HG03565 (cell line): ENCODE data around the gene PSMA5.
"Not testable (repeated sequence)": the region's sequence is repeated elsewhere in the genome, so short reads cannot be mapped to it uniquely, and the experiment has no call there.

ENCODE experiments used
- ATAC-seq: cut with Tn5 transposase; IDR thresholded peaks from one replicate; pipeline ENCODE4 v1.9.1; 2021; ENCODE audit warnings: mild to moderate bottlenecking, moderate library complexity; ENCODE audit not compliant: unreplicated experiment

PSMA5 gene

DNA sequence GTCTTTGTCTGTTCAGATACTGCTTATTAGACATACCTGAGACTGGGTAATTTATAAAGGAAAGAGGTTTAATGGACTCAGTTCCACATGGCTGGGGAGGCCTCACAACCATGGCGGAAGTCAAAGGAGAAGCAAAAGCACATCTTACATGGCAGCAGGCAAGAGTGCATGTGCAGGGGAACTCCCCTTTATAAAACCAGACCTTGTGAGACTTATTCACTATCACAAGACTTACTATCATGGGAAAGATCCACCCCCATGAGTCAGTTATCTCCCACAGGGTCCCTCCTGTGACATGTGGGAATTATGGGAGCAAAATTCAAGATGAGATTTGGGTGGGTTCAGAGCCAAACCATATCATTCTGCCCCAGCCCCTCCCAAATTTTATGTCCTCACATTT lies 7.1 kb upstream of the PSMA5 start:
- no peak for ATAC-seq

DNA sequence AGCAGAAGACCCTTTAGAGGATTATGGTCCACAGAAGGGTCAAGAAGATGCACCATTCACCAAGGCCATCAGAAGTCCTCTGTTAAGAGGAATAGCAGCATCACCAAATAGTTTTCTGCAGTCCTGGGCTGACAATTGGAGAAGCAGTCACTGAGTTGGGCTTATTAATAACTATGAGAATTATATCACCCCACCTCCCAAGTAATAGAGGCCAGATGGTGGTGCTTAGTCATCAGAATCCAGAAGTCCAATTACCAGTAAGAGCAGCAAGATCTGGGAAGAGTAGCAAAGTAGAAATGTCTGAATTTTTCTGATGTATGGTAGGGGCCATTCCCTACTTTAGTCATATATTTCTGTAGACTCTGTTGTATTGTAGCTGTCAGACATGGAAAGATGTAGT lies 6.1 kb upstream of the PSMA5 start:
- ATAC-seq = no peak

DNA sequence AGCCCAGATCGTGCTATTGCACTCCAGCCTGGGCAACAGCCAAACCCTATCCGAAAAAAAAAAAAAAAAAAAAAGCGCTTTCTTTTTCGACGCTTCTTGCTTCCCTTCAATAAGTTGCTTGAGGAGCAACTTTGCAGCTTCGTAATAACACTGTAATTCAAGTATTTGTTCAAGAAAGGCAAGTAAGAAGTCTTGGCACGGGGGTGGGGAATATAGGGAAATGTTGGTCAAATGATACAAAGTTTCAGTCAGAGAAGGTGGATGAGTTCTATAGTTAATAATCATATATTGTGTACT lies 871 bp upstream of the PSMA5 start:
- no peak for ATAC-seq

DNA sequence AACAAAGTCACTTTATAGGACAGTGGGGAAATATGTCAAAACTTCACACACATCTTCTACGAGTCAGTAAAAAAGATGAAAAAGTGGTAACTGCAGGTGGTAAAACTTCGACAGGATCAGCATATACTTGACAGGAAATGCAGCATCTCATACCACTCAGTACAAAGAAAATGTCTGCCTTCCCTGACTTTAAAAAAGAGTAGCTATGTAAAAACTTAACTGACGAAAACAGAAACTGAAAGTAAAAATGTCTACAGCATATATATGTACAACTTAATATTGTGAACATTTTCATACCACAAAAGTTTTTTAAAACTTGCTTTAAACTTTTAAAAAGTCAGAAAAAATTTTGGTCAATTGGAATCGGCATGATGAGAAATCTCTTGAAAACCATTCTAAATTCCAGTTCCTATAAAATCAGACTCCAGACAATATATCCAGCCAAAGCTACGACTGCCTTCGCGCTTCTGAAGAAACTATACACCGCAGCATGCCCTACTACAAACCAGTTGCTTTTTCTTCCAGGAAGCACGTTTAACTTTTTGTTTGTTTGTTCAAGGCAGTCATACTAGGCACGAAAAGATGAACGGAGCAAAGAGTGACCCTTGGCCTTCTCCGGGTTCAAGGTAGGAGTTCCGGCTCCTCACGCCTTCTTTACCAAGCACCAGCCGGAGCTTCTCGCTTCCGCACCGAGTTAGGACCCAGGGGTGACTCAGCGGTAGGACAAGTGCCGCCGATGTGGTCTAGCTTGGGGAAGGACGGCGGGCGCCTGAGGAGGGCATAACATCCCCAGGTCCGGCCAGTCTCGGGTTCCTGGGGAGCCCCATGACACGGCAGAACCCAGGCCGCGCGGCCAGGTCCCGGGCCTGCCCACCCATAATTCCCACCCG lies 612 bp downstream of the PSMA5 start:
- peak; percentile 12 for ATAC-seq

DNA sequence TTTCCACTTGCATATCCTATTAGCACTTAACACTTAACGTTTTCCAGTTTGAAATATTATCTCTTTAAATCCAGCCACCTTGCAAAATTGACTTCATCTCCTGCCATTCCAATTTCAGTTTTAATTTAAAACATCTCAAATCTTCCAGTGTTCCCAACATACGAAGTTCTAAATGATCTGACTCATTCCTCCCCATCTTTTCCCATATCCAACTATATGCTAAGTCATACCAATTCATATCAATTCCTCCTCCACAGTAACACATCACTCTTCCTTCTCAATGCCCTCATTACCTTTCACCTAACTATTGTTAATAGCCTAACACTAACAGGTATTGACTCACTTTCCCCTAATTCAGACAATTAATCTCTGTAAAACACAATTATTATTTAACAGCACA lies 2.8 kb downstream of the PSMA5 start:
- ATAC-seq = no peak

DNA sequence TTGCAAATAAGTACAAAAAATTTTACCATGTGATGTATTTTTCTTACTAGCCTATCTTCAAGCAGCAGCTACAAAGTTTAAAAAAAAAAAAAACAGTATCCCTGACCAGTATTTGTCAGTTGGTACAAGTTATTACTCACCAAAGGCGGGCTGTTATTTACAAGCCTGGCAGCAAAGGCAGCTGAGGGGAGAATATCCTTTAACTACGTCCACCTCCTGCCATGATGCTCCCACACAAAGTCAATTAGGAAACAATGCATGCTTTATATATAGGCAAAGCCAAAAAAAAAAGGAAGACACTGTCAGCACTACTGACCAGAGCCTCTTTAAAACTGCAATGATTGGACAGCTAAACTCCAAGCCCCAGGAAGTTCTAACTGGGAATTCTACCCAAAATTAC lies 13.7 kb downstream of the PSMA5 start:
- ATAC-seq = no peak

DNA sequence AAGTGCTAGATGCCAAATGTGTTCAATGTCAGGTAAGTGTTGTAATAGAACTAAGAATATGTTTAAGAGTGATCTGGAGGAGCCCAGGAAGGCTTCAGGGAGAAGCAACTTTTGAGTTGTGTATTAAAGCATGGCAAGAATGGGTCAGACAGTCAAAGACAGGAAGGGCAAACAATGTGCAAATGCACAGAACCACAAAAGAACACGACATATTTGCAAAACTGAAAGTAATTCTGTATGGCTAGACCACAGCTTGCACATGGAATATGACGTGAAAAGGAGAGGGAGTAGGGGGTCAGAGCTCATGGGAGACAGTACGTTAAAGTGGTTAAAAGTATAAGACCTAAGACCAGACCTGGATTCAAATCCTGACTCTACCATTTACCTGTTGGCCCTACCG lies 21.4 kb downstream of the PSMA5 start:
- ATAC-seq = no peak

DNA sequence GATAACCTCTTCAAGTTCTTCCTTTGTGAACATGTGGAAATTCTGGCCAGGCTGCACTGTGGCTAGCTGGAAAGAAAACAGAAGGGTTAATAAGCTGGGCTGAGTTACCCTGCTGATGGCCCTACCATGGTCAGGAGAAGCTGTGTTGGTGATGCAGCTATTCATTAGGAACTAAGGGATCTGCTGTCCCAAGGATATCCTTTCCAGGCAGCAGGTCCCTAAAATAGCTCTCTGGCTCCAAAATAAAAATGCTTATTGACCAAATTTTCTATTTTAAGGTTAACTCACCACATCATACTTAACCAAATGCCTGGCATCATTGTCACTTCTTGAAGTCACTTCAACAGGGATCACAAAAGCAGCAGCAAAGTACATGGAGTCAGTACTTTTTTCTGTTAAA lies 24.2 kb downstream of the PSMA5 start:
- no peak for ATAC-seq

DNA sequence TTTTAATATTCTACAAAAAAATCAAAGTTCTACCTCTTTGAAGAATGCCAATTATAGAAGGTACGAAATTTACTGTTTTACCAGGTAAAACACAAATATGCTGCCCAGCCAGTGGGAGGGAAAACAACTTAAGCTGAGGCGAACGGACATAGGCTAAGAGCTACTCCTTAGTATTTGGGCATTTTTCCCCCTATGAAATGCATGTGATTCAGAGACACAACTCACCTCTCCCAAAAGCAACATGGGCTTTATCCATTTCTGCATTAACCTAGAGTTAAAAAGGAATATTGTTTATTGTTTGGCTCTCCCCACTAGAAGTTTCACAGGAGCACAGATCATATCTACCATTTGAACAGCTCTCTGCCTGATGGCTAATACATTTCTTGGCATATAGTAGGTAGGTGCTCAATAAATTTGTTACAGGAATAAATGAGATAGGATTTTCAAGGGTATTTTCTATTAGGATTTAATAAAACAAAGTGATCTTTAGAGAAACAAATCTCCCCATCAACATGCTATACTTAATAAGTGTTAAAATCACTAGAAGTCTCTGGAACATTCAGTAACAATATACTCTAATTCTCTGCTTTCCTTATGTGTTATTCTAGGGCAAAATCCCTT lies 26.1 kb downstream of the PSMA5 start:
- ATAC-seq = no peak

DNA sequence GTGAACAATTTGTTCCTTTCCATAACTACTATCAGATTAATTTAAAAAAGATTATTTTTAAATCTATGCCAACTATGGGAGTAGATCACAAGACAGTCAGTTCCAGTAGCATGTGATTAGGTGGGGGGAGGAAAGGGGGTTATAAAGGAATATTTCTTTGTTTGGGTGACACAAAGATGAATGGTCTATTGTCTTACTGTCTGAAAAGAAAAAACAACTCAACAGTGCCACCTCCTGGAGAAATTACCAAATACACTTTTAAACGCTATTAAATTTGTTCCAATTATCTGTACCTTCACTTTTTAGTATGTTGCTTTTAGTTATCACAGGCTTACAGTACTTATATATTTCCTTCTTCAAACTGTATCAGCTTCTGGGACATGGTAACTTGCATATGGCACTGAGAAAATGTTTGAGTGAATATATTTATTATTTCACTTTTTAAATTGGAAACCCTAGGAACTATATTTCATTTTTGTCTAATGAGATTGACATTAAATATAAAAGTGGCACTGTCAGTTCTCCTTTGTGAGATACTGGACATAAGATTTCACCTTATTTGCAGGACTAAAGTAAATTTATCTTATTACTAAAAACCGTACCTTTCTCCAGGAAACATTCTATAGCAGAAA lies 26.8 kb downstream of the PSMA5 start:
- ATAC-seq = no peak

DNA sequence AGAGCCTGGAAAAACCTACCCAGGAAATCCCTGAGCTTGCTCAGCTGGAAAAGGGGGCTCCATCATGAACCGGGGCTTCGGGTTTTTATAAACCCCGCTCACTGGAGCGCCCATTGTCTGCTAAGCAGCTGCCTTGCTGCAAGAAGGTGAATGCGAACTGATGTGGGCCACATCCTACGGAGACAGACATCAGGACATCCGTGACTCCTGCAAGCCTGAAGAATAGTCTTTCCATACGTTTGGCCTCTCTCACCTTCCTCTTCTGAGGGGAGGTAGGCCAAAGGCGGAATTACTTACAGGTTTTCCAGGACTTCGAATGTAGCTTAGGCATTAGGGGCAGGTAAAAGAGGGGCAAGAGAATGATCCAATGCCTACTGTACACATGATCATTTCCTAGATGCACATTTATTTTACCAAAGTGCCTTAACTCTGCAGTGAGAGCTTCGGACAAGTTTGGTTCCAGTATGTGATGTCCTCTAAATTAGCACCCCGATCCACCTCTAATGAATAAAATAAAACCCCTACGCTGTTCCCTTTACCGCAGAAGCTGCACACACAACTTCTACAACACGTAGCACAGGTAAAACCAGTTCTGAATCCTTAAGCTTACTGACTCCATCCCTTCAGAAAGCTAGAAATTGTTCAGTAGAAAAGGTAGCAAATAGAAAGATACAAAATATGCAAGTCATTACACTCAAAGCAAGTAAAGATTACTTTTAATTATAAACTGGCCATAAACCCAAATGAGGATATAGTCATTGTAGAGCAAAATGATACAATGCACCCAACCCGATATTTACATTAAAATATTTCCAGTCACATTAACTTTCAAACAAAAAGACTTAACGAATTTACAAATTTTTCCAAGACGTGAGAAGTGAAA lies 27.7 kb downstream of the PSMA5 start:
- ATAC-seq = no peak

DNA sequence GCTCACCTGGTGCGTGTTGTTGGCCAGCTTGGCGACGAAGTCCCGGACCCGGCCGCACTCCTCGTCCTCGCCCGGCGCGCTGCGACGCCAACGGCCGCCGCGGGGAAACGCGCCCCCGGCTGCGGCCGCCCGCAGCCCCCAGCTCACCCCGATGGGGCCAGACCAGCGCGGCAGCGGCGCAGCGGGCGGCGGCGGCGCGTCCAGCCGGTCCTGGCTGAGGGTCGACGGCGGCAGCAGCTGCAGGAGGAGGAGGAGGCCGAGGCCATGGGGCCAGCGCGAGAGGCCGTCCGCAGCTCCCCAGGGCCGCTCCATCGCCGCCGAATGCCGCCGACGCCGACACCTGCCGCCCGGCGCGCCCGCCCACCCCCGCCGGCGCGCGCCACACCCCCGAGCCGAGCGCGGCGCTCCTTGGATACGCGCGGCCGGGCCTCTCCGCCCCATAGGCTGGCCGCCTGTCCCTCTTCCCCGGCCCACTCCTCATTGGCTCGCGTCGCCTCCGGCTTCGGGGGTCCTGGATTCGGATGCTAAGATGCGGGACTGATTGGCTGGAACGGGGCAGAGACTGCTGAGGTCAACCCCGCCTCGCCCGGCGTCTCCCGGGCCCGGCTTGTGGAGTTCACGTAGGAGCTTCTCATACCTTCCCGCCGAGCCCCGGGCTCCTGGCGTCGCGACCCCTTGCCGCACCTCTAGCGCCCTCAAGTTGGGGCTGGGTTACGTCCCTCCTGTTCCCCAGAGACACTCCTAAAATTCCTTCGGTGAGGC lies 28.5 kb downstream of the PSMA5 start, which contains the start of gene SORT1:
Gene SORT1 (minus strand): TSS at position 338 of the 762 bp plus-strand sequence. CDS start 26 bp downstream, at position 312.
- ATAC-seq = peak; percentile 43

DNA sequence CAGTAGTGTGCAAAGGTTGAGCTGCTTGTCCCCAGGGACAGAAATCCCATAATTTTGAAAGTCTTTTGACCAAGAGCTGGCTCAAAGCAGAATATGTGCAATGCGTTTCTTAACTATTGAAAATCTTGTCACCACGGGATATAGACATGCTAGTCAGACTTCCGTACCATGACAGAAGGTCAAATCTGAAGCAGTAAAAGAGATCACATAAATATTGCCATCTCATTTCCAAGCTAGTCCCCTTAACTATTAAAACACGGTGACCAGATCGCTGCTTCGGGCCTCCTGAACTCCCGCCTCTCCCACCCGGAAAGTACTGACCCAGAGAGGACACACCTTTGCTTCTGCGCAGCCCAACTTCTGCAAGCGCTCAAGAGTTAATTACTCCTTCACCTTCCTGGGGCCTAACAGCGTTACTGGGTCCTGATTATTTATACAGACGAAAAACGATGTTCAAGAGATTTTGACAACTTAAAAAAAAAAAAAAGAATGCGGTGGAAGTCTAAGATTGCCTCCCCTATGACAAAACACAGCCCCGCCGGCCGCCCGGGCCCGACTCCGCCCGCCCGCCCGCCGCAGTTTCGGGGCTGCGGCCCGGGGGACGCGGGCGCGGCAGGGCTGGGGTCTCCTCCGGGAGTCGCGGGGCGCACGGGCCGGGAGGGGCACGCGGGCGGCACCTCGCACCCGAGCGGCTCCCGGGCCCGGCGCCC lies 29.2 kb downstream of the PSMA5 start:
- peak; percentile 10 for ATAC-seq

DNA sequence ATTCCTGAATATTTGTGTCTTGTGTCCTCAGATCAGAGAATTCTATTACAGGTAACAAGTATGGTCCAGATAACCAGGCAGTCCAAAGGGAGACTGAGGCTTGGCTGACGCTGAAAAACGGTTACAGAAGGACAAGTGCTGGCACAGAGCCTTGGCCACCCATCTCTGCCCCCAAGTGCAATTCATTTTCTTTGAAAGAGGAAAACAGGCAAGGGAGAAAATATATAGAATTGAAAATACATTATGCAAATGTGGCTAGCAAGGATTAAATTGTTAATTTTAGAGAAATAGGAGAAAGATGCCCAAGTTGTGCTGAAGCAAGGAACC lies 29.8 kb downstream of the PSMA5 start:
- no peak for ATAC-seq

DNA sequence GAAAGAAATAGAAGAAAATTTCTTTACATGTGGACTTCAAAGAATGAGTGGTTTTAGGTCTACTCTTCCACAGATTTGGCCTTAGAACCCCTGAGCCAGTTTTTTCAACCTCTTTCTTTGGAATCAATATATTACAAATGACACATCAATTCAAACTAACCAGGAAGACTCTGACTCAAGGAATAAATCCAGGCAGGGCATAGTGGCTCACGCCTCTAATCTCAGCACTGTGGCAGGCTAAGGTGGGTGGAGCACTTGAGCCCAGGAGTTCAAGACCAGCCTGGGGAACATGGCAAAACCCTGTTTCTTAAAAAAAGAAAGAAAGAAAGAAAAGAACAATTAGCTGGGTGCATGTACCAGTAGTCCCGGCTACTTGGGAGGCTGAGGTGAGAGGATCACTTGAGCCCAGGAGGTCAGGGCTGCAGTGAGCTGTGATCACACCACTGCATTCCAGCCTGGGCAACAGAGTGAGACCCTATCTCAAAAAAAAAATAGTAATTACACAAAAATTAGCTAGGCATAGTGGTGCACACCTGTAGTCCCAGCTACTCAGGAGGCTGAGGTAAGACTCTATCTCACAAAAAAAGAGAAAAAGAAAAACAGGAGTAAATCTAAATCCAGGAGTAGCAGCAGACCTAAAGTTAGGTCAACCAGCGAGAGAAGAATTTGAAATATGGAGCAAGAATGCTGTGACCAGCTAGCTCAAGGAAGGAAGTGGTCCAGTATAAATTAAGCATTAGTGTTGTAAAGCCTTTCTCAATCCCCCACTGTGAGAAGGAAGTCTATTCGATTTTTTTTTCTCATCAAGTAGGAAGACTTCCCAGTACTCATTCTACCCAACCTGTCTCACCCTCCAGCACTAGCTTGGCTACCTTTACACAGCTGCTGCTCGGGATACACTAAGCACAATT lies 30.4 kb downstream of the PSMA5 start:
- no peak for ATAC-seq

DNA sequence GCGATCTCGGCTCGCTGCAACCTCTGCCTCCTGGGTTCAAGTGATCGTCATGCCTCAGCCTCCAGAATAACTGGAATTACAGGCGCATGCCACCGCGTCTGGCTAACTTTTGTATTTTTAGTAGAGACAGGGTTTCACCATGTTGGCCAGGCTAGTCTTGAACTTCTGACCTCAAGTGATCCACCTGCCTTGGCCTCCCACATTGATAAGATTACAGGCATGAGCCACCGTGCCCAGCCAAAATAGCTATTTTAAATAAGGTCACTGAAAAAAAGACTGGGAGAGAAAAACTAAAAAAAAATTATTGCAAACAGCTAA lies 31.0 kb downstream of the PSMA5 start:
- not testable (repeated sequence) for ATAC-seq

DNA sequence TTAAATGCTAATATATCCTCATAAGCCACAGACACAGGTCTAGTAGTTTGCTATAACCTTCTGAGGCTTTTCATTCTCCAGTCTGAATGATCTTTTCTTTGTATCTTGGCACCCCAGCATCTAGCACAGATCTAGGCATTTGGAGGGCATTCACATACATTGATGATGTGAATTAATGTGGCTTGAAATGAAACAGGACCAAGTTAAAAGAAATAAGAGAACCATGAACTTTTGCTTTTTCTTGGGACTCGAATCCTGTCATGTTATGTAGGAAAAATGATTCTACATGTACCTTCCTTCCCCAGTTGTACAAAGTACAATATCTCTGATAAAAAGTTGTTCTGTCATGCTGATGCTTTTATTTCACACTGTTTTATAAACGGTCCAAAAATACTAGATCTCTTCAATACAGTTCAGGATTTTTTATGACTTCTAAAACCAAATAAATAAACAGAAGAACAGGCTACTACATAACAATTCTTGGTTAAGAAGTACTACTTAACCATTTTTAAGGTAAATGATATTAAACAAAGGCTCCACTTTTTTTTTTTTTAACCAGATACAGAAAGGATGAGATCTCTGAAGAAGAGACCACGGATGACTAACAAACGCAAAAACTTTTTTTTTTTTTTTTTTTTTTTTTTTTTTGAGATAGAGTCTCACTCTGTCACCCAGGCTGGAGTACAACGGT lies 31.5 kb downstream of the PSMA5 start:
- no peak for ATAC-seq

DNA sequence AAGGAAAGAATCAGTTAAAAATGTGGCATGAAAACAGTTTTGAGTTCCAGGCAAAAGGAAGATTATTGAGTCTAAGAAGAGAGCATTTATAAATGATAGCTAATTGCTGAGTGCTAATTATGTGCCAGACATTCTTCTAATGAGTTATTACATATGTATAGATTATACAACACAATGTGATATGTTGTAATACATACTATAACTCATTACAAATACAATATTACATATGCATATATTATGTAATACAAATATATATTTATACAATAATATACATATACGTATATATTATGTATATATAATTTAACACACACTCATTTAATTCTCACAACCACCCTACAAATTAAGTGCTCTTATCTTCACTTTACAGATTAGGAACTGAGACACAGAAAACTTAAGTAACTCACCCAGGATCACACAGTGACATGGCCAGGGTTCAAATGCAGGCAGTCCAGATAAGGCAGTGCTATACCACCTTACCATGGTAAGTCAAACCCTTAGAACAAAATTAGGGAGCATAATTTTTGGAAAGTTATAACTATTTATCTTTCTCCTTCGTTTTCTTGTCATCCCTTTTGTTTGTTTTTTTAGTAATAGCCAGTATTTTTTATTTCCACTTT lies 32.5 kb downstream of the PSMA5 start:
- no peak for ATAC-seq
